BLaER1 treated with 17β-estradiol and CSF1 and Interleukin-3, amounts not matched to agents 10 nM and 100 nM (cell line): Measurements from ENCODE around the gene GNS.
A peak's percentile ranks its signal among the peaks of the same experiment; 100 is the strongest.

Source experiments
- H3K27ac ChIP-seq, 11 experiments: shearing (Covaris generic); formaldehyde crosslinking; 2 replicates each; pipeline ENCODE4 v1.8.1; 2022
- H3K27me3 ChIP-seq, 11 experiments: shearing (Covaris generic); formaldehyde crosslinking; 2 replicates each; pipeline ENCODE4 v1.8.1; 2022
- H3K36me3 ChIP-seq, 11 experiments: shearing (Covaris generic); formaldehyde crosslinking; 2 replicates each; pipeline ENCODE4 v1.8.1; 2022
- H3K4me1 ChIP-seq, 10 experiments: shearing (Covaris generic); formaldehyde crosslinking; 2 replicates each; pipeline ENCODE4 v1.8.1; 2022
- H3K4me2 ChIP-seq, 11 experiments: shearing (Covaris generic); formaldehyde crosslinking; 2 replicates each; pipeline ENCODE4 v1.8.1; 2022
- H3K4me3 ChIP-seq, 10 experiments: shearing (Covaris generic); formaldehyde crosslinking; 2 replicates each; pipeline ENCODE4 v1.8.1; 2022
- H3K9ac ChIP-seq, 11 experiments: shearing (Covaris generic); formaldehyde crosslinking; 2 replicates each; pipeline ENCODE4 v1.8.1; 2022
- H3K9me3 ChIP-seq, 11 experiments: shearing (Covaris generic); formaldehyde crosslinking; replicated peaks in 1 of 11; 2 replicates each; pipeline ENCODE4 v1.8.1; 2022
- H4K20me1 ChIP-seq, 11 experiments: shearing (Covaris generic); formaldehyde crosslinking; 2 replicates each; pipeline ENCODE4 v1.8.1; 2022
- Cebpa-rat ChIP-seq, 11 experiments: shearing (Covaris generic); IDR thresholded peaks; 2 replicates each; pipeline ENCODE4 v1.8.1; 2022

Gene GNS

DNA sequence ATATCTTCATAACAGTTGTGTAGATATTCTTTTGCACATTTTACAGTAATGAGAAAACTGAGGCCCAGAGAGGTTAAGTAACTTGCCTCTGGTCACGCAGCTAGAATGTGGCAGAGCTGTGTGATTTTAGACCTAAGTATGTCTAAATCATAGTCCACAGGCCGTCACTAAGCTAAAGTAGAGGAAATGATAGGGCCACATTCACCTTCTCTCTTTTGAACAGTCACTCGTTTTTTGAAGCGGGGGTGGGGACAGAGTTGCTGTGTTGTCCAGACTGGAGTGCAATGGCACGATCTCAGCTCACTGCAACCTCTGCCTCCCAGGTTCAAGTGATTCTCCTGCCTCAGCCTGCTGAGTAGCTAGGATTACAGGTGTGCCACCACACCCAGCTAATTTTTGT, 80.4 kb downstream of the GNS start:
- TF ChIP-seq Cebpa-rat (IDR thresholded peaks at IDR 0.05): no peak
- no peaks in the 10 kb centered on the region for H3K27me3 ChIP-seq
- H3K9me3 ChIP-seq: no peaks in the 10 kb centered on the region
- peak overlapping the region in 9 of 11 experiments; percentile 48 to 69 (median 64); a peak in 12 of 22 replicates for H3K27ac ChIP-seq
- H3K4me1 ChIP-seq: peaks cover 86 to 99% (median 97%) of the 10 kb centered on the region in 10 experiments
- H3K4me3 ChIP-seq: no peak overlapping the region
- H3K36me3 ChIP-seq: peaks cover 0 to 48% (median 5%) of the 10 kb centered on the region in 11 experiments; a peak in 11 of 22 replicates
- peak overlapping the region in 10 of 11 experiments; percentile 49 to 77 (median 68); a peak in 20 of 22 replicates for H3K4me2 ChIP-seq
- no peak overlapping the region for H3K9ac ChIP-seq
- H4K20me1 ChIP-seq: peaks cover 0 to 99% (median 97%) of the 10 kb centered on the region in 11 experiments; a peak in 21 of 22 replicates

GRCh38 chr12:64678248-64678647, 81.0 kb downstream of the GNS start:
- Histone ChIP-seq H3K27me3 (no peaks in the 10 kb centered on the region), H3K9ac (no peak overlapping the region), H3K36me3 (peaks cover 0 to 50% (median 10%) of the 10 kb centered on the region in 11 experiments; a peak in 11 of 22 replicates), H4K20me1 (peaks cover 0 to 99% (median 97%) of the 10 kb centered on the region in 11 experiments; a peak in 21 of 22 replicates), H3K27ac (no peak overlapping the region), H3K4me3 (no peak overlapping the region), H3K9me3 (no peaks in the 10 kb centered on the region), H3K4me2 (peak overlapping the region in 6 of 11 experiments; percentile 58 to 78 (median 74); a peak in 9 of 22 replicates), H3K4me1 (peaks cover 86 to 99% (median 97%) of the 10 kb centered on the region in 10 experiments)
- TF ChIP-seq Cebpa-rat (IDR thresholded peaks at IDR 0.05): no peak

GRCh38 chr12:64675795-64676194, 83.4 kb downstream of the GNS start:
- H3K4me1 ChIP-seq: peaks cover 85 to 99% (median 97%) of the 10 kb centered on the region in 10 experiments
- peak overlapping the region in 4 of 11 experiments; percentile 13 to 45 (median 28); a peak in 5 of 22 replicates for H3K27ac ChIP-seq
- H4K20me1 ChIP-seq: peaks cover 10 to 99% (median 97%) of the 10 kb centered on the region in 11 experiments; a peak in 21 of 22 replicates

GRCh38 chr12:64674367-64674922, 84.8 kb downstream of the GNS start:
- Histone ChIP-seq H3K9ac (peak overlapping the region in 1 of 11 experiments; percentile 15; a peak in 1 of 22 replicates), H3K27me3 (no peaks in the 10 kb centered on the region), H3K4me2 (peak overlapping the region; percentile 33 to 96 (median 89); a peak in 19 of 22 replicates), H4K20me1 (peaks cover 23 to 99% (median 97%) of the 10 kb centered on the region in 11 experiments; a peak in 21 of 22 replicates), H3K9me3 (no peaks in the 10 kb centered on the region), H3K4me1 (peaks cover 85 to 99% (median 97%) of the 10 kb centered on the region in 10 experiments), H3K4me3 (no peak overlapping the region), H3K27ac (peak overlapping the region in 2 of 11 experiments; percentile 25 to 37; a peak in 5 of 22 replicates), H3K36me3 (peaks cover 0 to 46% (median 18%) of the 10 kb centered on the region in 11 experiments; a peak in 10 of 22 replicates)
- no peak for TF ChIP-seq Cebpa-rat (IDR thresholded peaks at IDR 0.05)

More at GRCh38 chr12:64675795-64676194, 83.4 kb downstream of the GNS start:
- TF ChIP-seq Cebpa-rat (IDR thresholded peaks at IDR 0.05): no peak
- H3K9ac ChIP-seq: no peak overlapping the region; a peak in 2 of 22 replicates
- H3K27me3 ChIP-seq: no peaks in the 10 kb centered on the region
- peaks cover 0 to 50% (median 18%) of the 10 kb centered on the region in 11 experiments; a peak in 10 of 22 replicates for H3K36me3 ChIP-seq
- H3K9me3 ChIP-seq: no peaks in the 10 kb centered on the region
- H3K4me3 ChIP-seq: no peak overlapping the region
- peak overlapping the region in 10 of 11 experiments; percentile 4 to 78 (median 52); a peak in 16 of 22 replicates for H3K4me2 ChIP-seq

DNA sequence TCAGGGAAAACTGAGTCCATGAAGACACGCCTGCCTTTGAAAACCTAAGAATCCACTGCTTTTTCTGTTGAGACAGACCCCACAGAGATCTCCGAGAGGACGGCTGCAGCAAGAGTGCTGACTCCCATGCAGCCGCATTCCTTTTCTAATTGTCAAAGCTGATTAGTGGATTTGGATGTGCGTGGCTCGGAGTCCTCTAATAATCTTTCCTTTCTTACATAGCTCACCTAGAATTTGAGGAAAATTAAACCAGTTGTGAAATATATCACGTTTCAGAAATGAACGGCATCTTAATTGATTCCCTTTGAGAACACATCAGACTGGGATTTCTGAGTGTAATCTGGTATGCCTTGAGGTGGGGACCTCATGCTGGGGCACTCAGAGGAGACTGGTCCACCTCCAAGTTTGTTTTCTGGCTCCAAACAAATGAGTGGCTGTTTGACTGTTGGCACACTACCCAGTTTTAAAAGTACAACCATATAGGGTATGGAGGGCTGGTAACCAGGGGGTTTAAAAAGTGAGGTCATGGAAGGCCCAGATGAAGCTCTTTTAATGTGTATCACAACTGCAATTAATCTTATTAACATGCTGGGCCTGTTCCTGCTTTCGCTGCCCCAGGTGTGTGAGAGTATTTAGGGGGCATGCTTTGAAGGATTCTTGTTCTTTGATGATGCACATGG, 85.6 kb downstream of the GNS start:
- Histone ChIP-seq H3K4me1 (peaks cover 85 to 99% (median 97%) of the 10 kb centered on the region in 10 experiments), H3K4me3 (no peak overlapping the region), H4K20me1 (peaks cover 23 to 99% (median 97%) of the 10 kb centered on the region in 11 experiments; a peak in 21 of 22 replicates), H3K36me3 (peaks cover 0 to 44% (median 18%) of the 10 kb centered on the region in 11 experiments; a peak in 10 of 22 replicates), H3K9me3 (no peaks in the 10 kb centered on the region), H3K27me3 (no peaks in the 10 kb centered on the region), H3K9ac (peak overlapping the region in 4 of 11 experiments; percentile 2 to 39 (median 8); a peak in 2 of 22 replicates), H3K27ac (peak overlapping the region in 8 of 11 experiments; percentile 24 to 64 (median 42); a peak in 14 of 22 replicates), H3K4me2 (peak overlapping the region; percentile 73 to 96 (median 89))
- no peak for TF ChIP-seq Cebpa-rat (IDR thresholded peaks at IDR 0.05)

DNA sequence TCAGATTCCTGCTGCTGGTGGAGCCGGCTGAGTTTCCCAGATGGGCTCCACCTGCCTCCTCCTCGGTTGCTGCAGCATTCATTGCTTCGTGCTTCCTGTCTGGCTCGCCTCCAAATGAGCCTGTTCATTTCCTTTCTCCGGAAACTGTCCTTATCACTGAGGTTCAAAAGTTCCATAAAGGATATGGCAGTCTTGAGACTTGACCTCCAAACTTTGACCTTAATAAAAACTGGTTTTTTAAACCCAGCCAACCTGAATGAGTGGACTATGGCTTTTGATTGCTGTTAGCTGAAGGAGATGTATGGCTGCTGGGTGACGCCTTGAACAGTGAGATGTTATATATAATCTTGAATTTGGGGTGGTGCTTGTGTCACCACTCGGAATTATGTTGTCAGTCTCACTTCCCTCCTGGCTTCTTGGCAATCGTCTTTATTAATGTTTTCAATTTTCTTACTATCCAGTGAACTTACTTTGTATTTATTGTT, 86.2 kb downstream of the GNS start:
- Histone ChIP-seq H3K27me3 (no peaks in the 10 kb centered on the region), H3K27ac (peak overlapping the region; percentile 3 to 64 (median 37); a peak in 16 of 22 replicates), H3K36me3 (peaks cover 0 to 39% (median 18%) of the 10 kb centered on the region in 11 experiments; a peak in 10 of 22 replicates), H4K20me1 (peaks cover 23 to 99% (median 97%) of the 10 kb centered on the region in 11 experiments; a peak in 21 of 22 replicates), H3K4me2 (peak overlapping the region; percentile 73 to 96 (median 89)), H3K4me1 (peaks cover 89 to 99% (median 97%) of the 10 kb centered on the region in 10 experiments), H3K9ac (peak overlapping the region in 6 of 11 experiments; percentile 2 to 39 (median 11); a peak in 6 of 22 replicates), H3K9me3 (no peaks in the 10 kb centered on the region), H3K4me3 (peak overlapping the region in 4 of 10 experiments; percentile 12 to 38 (median 25); a peak in 6 of 20 replicates)
- TF ChIP-seq Cebpa-rat (IDR thresholded peaks at IDR 0.05): no peak

- Histone ChIP-seq H3K4me2 (peak overlapping the region; percentile 89 to 98 (median 94); a peak in 21 of 22 replicates), H4K20me1 (peaks cover 23 to 99% (median 97%) of the 10 kb centered on the region in 11 experiments; a peak in 21 of 22 replicates), H3K9me3 (no peaks in the 10 kb centered on the region), H3K9ac (0 out of 22 replicates have a peak overlapping the region, but pooled peaks of 1 of the 11 experiments have one; percentile 19), H3K4me1 (peaks cover 89 to 99% (median 97%) of the 10 kb centered on the region in 10 experiments), H3K4me3 (no peak overlapping the region), H3K36me3 (peaks cover 0 to 39% (median 18%) of the 10 kb centered on the region in 11 experiments; a peak in 11 of 22 replicates), H3K27me3 (no peaks in the 10 kb centered on the region), H3K27ac (peak overlapping the region in 2 of 11 experiments; percentile 78 to 81; a peak in 2 of 22 replicates)
- no peak for TF ChIP-seq Cebpa-rat (IDR thresholded peaks at IDR 0.05)
Measured at GRCh38 chr12:64671681-64672080, 87.5 kb downstream of the GNS start.
